OCI-LY1 (cell line): Measurements from ENCODE around the gene MAP3K6.

ENCODE experiments used
- H2AFZ ChIP-seq: fragments of 200-600 bp; sonication (generic), shearing (Covaris generic); 2 replicates; pipeline ENCODE4 v1.6.0; 2014; ENCODE audit warnings: antibody characterized with exemption, mild to moderate bottlenecking, low read length
- H3F3A ChIP-seq: fragments of 200-600 bp; sonication (generic), shearing (Covaris generic); 2 replicates; pipeline ENCODE4 v1.6.0; 2014; ENCODE audit warnings: mild to moderate bottlenecking, antibody characterized with exemption, low read length, moderate library complexity; ENCODE audit not compliant: insufficient read depth
- H3K27ac ChIP-seq: fragments of 200-600 bp; sonication (generic); 2 replicates; pipeline ENCODE4 v1.5.1; 2014; ENCODE audit warnings: low read length, mixed run types, mild to moderate bottlenecking, low read depth; ENCODE audit not compliant: poor library complexity, severe bottlenecking
- H3K27me3 ChIP-seq: fragments of 200-600 bp; sonication (generic); 2 replicates; pipeline ENCODE4 v1.6.0; 2014; ENCODE audit warnings: antibody characterized with exemption, mild to moderate bottlenecking, low read length, moderate library complexity; ENCODE audit not compliant: insufficient read depth
- H3K36me3 ChIP-seq: fragments of 200-600 bp; sonication (generic); 2 replicates; pipeline ENCODE4 v1.6.1; 2014; ENCODE audit warnings: mild to moderate bottlenecking, antibody characterized with exemption, low read length, moderate library complexity, mixed read lengths; ENCODE audit not compliant: insufficient read depth
- H3K4me1 ChIP-seq: fragments of 200-600 bp; sonication (generic); 2 replicates; pipeline ENCODE4 v1.5.1; 2014; ENCODE audit warnings: mild to moderate bottlenecking, low read length, moderate library complexity; ENCODE audit not compliant: insufficient read depth, severe bottlenecking
- H3K4me2 ChIP-seq: fragments of 200-600 bp; sonication (generic), shearing (Covaris generic); 2 replicates; pipeline ENCODE4 v1.6.1; 2014; ENCODE audit warnings: low read length
- H3K4me3 ChIP-seq: fragments of 200-600 bp; sonication (generic); 2 replicates; pipeline ENCODE4 v1.5.1; 2014; ENCODE audit warnings: low read length, low read depth, mild to moderate bottlenecking, mixed read lengths; ENCODE audit not compliant: poor library complexity, severe bottlenecking
- H3K79me2 ChIP-seq: fragments of 200-600 bp; shearing (Covaris generic); 2 replicates; pipeline ENCODE4 v1.6.1; 2016; ENCODE audit warnings: mixed run types, low read length, mixed read lengths; ENCODE audit not compliant: insufficient read depth
- H3K9ac ChIP-seq: fragments of 200-600 bp; sonication (generic), shearing (Covaris generic); 2 replicates; pipeline ENCODE4 v1.6.1; 2014; ENCODE audit warnings: mild to moderate bottlenecking, low read length, mixed read lengths
- H3K9me2 ChIP-seq: fragments of 200-600 bp; sonication (generic), shearing (Covaris generic); 2 replicates; pipeline ENCODE4 v1.6.1; 2014; ENCODE audit warnings: low read depth, mild to moderate bottlenecking, low read length, mixed read lengths
- H3K9me3 ChIP-seq: fragments of 200-600 bp; shearing (Covaris generic); 2 replicates; pipeline ENCODE4 v1.6.1; 2014; ENCODE audit warnings: low read length, mixed read lengths
- H4K20me1 ChIP-seq: fragments of 200-600 bp; sonication (generic), shearing (Covaris generic); 2 replicates; pipeline ENCODE4 v1.6.0; 2016; ENCODE audit warnings: mild to moderate bottlenecking, low read length; ENCODE audit not compliant: insufficient read depth
- EZH2 ChIP-seq: fragments of 200-600 bp; sonication (generic), shearing (Covaris generic); IDR thresholded peaks from 2 replicates; pipeline ENCODE4 v1.8.0; 2017; ENCODE audit warnings: borderline replicate concordance, mixed run types, mild to moderate bottlenecking, antibody characterized with exemption, low read length, moderate library complexity, mixed read lengths
- TF ChIP-seq, protein P1 (sequence below): fragments of 200-600 bp; sonication (generic), shearing (Covaris generic); IDR thresholded peaks from 2 replicates; pipeline ENCODE4 v1.5.1; 2017; ENCODE audit warnings: mild to moderate bottlenecking, antibody characterized with exemption, low read length, moderate library complexity, mixed read lengths

The MAP3K6 gene

DNA sequence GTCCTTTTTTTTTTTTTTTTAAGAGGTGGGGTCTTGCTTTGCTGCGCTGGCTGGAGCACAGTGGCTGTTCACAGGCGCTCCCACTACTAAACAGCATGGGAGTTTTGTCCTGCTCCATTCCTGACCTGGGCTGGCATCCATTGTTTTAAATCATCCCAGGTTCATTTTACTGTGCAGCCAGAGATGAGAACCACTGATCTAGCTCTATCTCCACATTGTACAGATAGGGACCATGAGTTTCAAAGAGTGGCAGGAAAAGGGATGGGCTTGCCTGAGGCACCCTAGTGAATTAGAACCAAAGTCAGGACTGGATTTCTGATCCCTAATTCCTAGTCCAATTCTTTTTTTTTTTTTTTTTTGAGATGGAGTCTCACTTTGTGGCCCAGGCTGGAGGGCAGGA lies 52.0 kb downstream of the MAP3K6 start:
- no peaks in the 10 kb centered on the region for H3K4me1 ChIP-seq

DNA sequence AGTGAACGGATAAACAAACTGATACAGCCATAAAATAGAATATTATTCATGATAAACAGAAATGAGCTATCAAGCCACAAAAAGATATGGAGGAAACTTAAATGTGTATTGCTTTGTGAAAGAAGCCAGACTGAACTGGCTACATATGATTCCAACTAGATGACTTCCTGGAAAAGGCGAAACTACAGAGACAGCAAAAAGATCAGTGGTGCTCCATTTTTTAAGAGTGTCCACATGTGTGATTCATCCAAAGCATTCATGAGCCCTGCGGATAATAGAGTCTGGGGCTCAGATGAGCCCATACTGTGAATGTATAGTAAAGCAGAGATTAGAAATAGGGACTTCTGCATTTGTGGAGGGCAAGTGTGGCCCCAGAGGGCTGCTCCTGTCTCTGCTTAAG lies 52.6 kb downstream of the MAP3K6 start:
- Histone ChIP-seq H2AFZ (no peak overlapping the region), H3K4me3 (no peak overlapping the region), H3F3A (no peaks in the 10 kb centered on the region), H3K4me2 (no peak overlapping the region), H3K27ac (no peak overlapping the region), H3K79me2 (no peaks in the 10 kb centered on the region), H4K20me1 (no peaks in the 10 kb centered on the region), H3K36me3 (no peaks in the 10 kb centered on the region), H3K9me3 (no peaks in the 10 kb centered on the region), H3K4me1 (no peaks in the 10 kb centered on the region), H3K9ac (no peak overlapping the region), H3K9me2 (no peaks in the 10 kb centered on the region), H3K27me3 (no peaks in the 10 kb centered on the region)
- no peak for TF ChIP-seq EZH2
- TF ChIP-seq, protein P1, sequence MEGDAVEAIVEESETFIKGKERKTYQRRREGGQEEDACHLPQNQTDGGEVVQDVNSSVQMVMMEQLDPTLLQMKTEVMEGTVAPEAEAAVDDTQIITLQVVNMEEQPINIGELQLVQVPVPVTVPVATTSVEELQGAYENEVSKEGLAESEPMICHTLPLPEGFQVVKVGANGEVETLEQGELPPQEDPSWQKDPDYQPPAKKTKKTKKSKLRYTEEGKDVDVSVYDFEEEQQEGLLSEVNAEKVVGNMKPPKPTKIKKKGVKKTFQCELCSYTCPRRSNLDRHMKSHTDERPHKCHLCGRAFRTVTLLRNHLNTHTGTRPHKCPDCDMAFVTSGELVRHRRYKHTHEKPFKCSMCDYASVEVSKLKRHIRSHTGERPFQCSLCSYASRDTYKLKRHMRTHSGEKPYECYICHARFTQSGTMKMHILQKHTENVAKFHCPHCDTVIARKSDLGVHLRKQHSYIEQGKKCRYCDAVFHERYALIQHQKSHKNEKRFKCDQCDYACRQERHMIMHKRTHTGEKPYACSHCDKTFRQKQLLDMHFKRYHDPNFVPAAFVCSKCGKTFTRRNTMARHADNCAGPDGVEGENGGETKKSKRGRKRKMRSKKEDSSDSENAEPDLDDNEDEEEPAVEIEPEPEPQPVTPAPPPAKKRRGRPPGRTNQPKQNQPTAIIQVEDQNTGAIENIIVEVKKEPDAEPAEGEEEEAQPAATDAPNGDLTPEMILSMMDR: no peak

More for the DNA sequence above, 52.0 kb downstream of the MAP3K6 start:
- no peaks in the 10 kb centered on the region for H3K79me2 ChIP-seq
- H3K4me2 ChIP-seq: no peak overlapping the region
- TF ChIP-seq, protein P1: no peak
- no peak for TF ChIP-seq EZH2
- no peak overlapping the region for H2AFZ ChIP-seq
- no peak overlapping the region for H3K9ac ChIP-seq
- no peaks in the 10 kb centered on the region for H4K20me1 ChIP-seq
- no peaks in the 10 kb centered on the region for H3K36me3 ChIP-seq
- no peak overlapping the region for H3K27ac ChIP-seq
- no peaks in the 10 kb centered on the region for H3K9me3 ChIP-seq
- no peaks in the 10 kb centered on the region for H3K27me3 ChIP-seq
- no peaks in the 10 kb centered on the region for H3K9me2 ChIP-seq
- H3K4me3 ChIP-seq: no peak overlapping the region
- H3F3A ChIP-seq: no peaks in the 10 kb centered on the region

DNA sequence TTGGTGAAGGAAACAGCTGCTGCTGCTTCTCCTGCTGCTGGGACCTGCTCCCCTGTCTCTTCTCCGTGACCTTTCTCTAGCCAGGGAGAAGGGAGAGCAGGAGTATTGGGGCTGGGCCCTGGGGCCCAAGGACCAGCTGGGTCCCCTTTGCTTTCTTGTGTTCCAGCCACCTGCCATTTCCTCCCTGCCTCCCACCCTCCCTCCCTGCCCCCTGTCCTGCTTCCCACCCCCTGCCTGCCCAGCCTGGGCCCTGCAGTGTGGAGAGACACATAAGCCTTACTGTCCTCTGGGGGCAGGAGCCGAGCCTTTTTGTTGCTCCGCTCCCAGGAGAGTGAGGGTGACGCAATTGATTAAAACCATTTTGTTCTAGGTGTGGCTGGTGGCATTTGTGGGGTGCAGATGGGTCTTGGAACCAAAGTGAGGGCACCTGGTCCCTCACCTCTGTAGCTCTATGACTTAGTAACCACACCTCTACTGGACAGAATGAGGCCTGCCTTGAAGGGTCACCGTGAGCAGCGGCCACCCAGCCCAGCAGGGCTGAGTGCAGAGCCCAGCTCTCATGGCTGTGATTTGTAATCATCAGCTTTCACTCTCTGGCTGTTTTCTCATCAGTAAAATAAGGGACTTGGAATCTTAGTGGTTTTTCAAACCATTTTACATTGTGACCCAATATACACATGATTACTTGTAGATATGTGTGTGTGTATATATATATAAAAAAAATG lies 58.7 kb downstream of the MAP3K6 start:
- Histone ChIP-seq H3K27me3 (no peaks in the 10 kb centered on the region), H3F3A (no peaks in the 10 kb centered on the region), H3K9ac (no peak overlapping the region), H4K20me1 (no peaks in the 10 kb centered on the region), H3K4me3 (no peak overlapping the region), H3K9me3 (no peaks in the 10 kb centered on the region), H3K9me2 (no peaks in the 10 kb centered on the region), H3K36me3 (no peaks in the 10 kb centered on the region), H3K27ac (no peak overlapping the region), H3K79me2 (no peaks in the 10 kb centered on the region), H3K4me1 (no peaks in the 10 kb centered on the region), H2AFZ (no peak overlapping the region), H3K4me2 (no peak overlapping the region)
- TF ChIP-seq, protein P1: no peak
- TF ChIP-seq EZH2: no peak
